H1 (cell line): ENCODE results near the gene SLX9. TPM values are rescaled to one million over a fixed set of nuclear protein-coding genes. Genes with fewer than 3 reads are reported as not detected.

Experiments
- CTCF ChIA-PET: fragments of 300-600 bp; sonication (Branson Sonifier 250); formaldehyde crosslinking; loops from one replicate; lab custom pipeline; 2021; ENCODE audit not compliant: partially characterized antibody; lab: Charles Lee
- POLR2A ChIA-PET: fragments of 300-600 bp; sonication (Branson Sonifier 250); formaldehyde crosslinking; loops from one replicate; lab custom pipeline; 2021; ENCODE audit warnings: inconsistent platforms; ENCODE audit not compliant: partially characterized antibody; lab: Charles Lee
- DNase-seq, 2 experiments: peaks; one replicate each; pipeline versions ENCODE4 v3.0.0 to v3.0.0-alpha.2; 2010 to 2022; ENCODE audit warnings: low spot score in 2 of 2, low read depth in 1 of 2, mixed read lengths in 1 of 2
- FAIRE-seq: peaks from 2 replicates; lab custom pipeline; 2011; peaks lifted over from hg19 to GRCh38; lab: Jason Lieb, UNC
- H2AFZ ChIP-seq: 2 replicates; pipeline ENCODE4 v1.8.1; 2012; ENCODE audit warnings: low read length, inconsistent platforms
- H2AK5ac ChIP-seq: 2 replicates; pipeline ENCODE4 v1.6.1; 2013; ENCODE audit warnings: low read depth, low read length
- H2BK120ac ChIP-seq: replicated peaks from 2 replicates; pipeline ENCODE3; 2013; ENCODE audit warnings: low read depth, low read length, inconsistent platforms
- H2BK12ac ChIP-seq: 2 replicates; pipeline ENCODE4 v1.6.1; 2013; ENCODE audit warnings: low read depth, low read length
- H2BK15ac ChIP-seq: 2 replicates; pipeline ENCODE4 v1.6.1; 2013; ENCODE audit warnings: low read length
- H2BK20ac ChIP-seq: 2 replicates; pipeline ENCODE4 v1.6.1; 2013; ENCODE audit warnings: low read length
- H2BK5ac ChIP-seq: 2 replicates; pipeline ENCODE4 v1.6.1; 2013; ENCODE audit warnings: low read depth, low read length
- H3K14ac ChIP-seq: 2 replicates; pipeline ENCODE4 v1.6.1; 2013; ENCODE audit warnings: inconsistent platforms; ENCODE audit not compliant: insufficient read length
- H3K18ac ChIP-seq: 2 replicates; pipeline ENCODE4 v1.6.1; 2013; ENCODE audit warnings: low read length; ENCODE audit errors: extremely low read depth
- H3K23ac ChIP-seq: 2 replicates; pipeline ENCODE4 v1.6.1; 2013; ENCODE audit warnings: inconsistent platforms; ENCODE audit not compliant: insufficient read length
- H3K23me2 ChIP-seq: 2 replicates; pipeline ENCODE4 v1.6.1; 2013; ENCODE audit warnings: low read depth, low read length
- H3K27ac ChIP-seq: 2 replicates; pipeline ENCODE4 v1.6.1; 2011; ENCODE audit warnings: low read depth, low read length, inconsistent platforms
- H3K27me3 ChIP-seq, 4 experiments: replicated peaks in 1 of 4; 1 replicate in 1 of 4; 2 replicates in 3 of 4; pipeline versions ENCODE4 v1.6.1 to v1.8.1; 2011 to 2013; ENCODE audit warnings: low read length in 3 of 4, mild to moderate bottlenecking in 3 of 4, inconsistent platforms in 2 of 4, mixed read lengths in 2 of 4, moderate library complexity in 1 of 4; ENCODE audit not compliant: control insufficient read depth in 3 of 4, insufficient read depth in 3 of 4; ENCODE audit errors: extremely low read depth in 1 of 4
- H3K36me3 ChIP-seq, 4 experiments: 2 replicates each; pipeline versions ENCODE4 v1.6.1 to v1.8.1; 2011 to 2013; ENCODE audit warnings: mild to moderate bottlenecking in 4 of 4, low read length in 3 of 4, moderate library complexity in 2 of 4, control low read depth in 1 of 4, inconsistent platforms in 1 of 4; ENCODE audit not compliant: insufficient read depth in 4 of 4, control insufficient read depth in 2 of 4
- H3K4ac ChIP-seq: replicated peaks from 2 replicates; pipeline ENCODE3; 2013; ENCODE audit warnings: low read length, low read depth, mixed read lengths, inconsistent platforms; ENCODE audit not compliant: insufficient read length
- H3K4me1 ChIP-seq, 4 experiments: replicated peaks in 1 of 4; 1 replicate in 1 of 4; 2 replicates in 3 of 4; pipeline versions ENCODE4 v1.6.1 to v1.8.1; 2011 to 2013; ENCODE audit warnings: low read length in 3 of 4, inconsistent platforms in 2 of 4, mixed read lengths in 1 of 4; ENCODE audit not compliant: insufficient read depth in 4 of 4, control insufficient read depth in 3 of 4
- H3K4me2 ChIP-seq, 2 experiments: 2 replicates each; pipeline versions ENCODE4 v1.6.1 to v1.8.1; 2011 to 2013; ENCODE audit warnings: low read depth in 2 of 2, low read length in 2 of 2, control low read depth in 1 of 2, inconsistent platforms in 1 of 2, mild to moderate bottlenecking in 1 of 2; ENCODE audit not compliant: insufficient read depth in 1 of 2
- H3K4me3 ChIP-seq, 4 experiments: fragments of 200-600, 300-600 bp in 1 of 4; sonication (generic), shearing (Covaris generic), sonication (Bioruptor Twin) in 1 of 4; 2 replicates each; pipeline versions ENCODE4 v1.5.1 to v1.8.1; 2011 to 2016; ENCODE audit warnings: low read length in 4 of 4, low read depth in 3 of 4, control low read depth in 2 of 4, inconsistent platforms in 2 of 4, mild to moderate bottlenecking in 2 of 4, mixed read lengths in 1 of 4, moderate library complexity in 1 of 4; ENCODE audit not compliant: insufficient read depth in 2 of 4; ENCODE audit errors: extremely low read depth in 1 of 4
- H3K56ac ChIP-seq: replicated peaks from 2 replicates; pipeline ENCODE3; 2013; ENCODE audit warnings: low read depth, mild to moderate bottlenecking, mixed read lengths, low read length, inconsistent platforms; ENCODE audit not compliant: insufficient read length
- H3K79me1 ChIP-seq: 2 replicates; pipeline ENCODE4 v1.6.1; 2013; ENCODE audit warnings: low read depth, low read length, control low read depth
- H3K79me2 ChIP-seq, 2 experiments: 2 replicates each; pipeline versions ENCODE4 v1.6.1 to v1.8.1; 2012 to 2013; ENCODE audit warnings: low read length in 2 of 2, mild to moderate bottlenecking in 2 of 2, inconsistent platforms in 1 of 2; ENCODE audit not compliant: insufficient read depth in 2 of 2, control insufficient read depth in 1 of 2
- H3K9ac ChIP-seq, 4 experiments: replicated peaks in 1 of 4; 1 replicate in 1 of 4; 2 replicates in 3 of 4; pipeline versions ENCODE4 v1.6.1 to v1.8.1; 2011 to 2013; ENCODE audit warnings: low read depth in 3 of 4, low read length in 3 of 4, control low read depth in 2 of 4, mild to moderate bottlenecking in 2 of 4, moderate library complexity in 2 of 4, inconsistent platforms in 1 of 4; ENCODE audit errors: extremely low read depth in 1 of 4
- H3K9me3 ChIP-seq, 2 experiments: 2 replicates each; pipeline versions ENCODE4 v1.6.1 to v1.8.1; 2012 to 2013; ENCODE audit warnings: mild to moderate bottlenecking in 2 of 2, moderate library complexity in 2 of 2, control low read depth in 1 of 2, inconsistent platforms in 1 of 2, low read depth in 1 of 2, low read length in 1 of 2, mixed read lengths in 1 of 2; ENCODE audit not compliant: insufficient read depth in 2 of 2
- H4K20me1 ChIP-seq, 2 experiments: replicated peaks in 1 of 2; 2 replicates each; pipeline versions ENCODE3 to v1.8.1; 2011 to 2013; ENCODE audit warnings: inconsistent platforms in 2 of 2, low read length in 2 of 2, mild to moderate bottlenecking in 1 of 2; ENCODE audit not compliant: insufficient read depth in 2 of 2, control insufficient read depth in 1 of 2
- H4K5ac ChIP-seq: 2 replicates; pipeline ENCODE4 v1.6.1; 2013; ENCODE audit warnings: low read length, low read depth, mixed read lengths, inconsistent platforms; ENCODE audit not compliant: insufficient read length
- H4K8ac ChIP-seq: 2 replicates; pipeline ENCODE4 v1.8.0; 2013; ENCODE audit warnings: mild to moderate bottlenecking, moderate library complexity, low read length, inconsistent platforms; ENCODE audit not compliant: insufficient read depth; ENCODE audit errors: extremely low read depth
- H4K91ac ChIP-seq: replicated peaks from 2 replicates; pipeline ENCODE3; 2013; ENCODE audit warnings: low read length, mixed read lengths, inconsistent platforms; ENCODE audit not compliant: insufficient read length
- BCL11A ChIP-seq, 2 experiments: IDR thresholded peaks; one replicate each; pipeline ENCODE4 v1.6.1; 2011; ENCODE audit warnings: low read depth in 2 of 2, low read length in 2 of 2, mild to moderate bottlenecking in 2 of 2
- HDAC6 ChIP-seq: IDR thresholded peaks from one replicate; pipeline ENCODE4 v1.7.1; 2012; ENCODE audit warnings: low read depth, mild to moderate bottlenecking, inconsistent platforms, low read length, moderate library complexity
- KDM1A ChIP-seq: fragments of 200-600, 300-600 bp; sonication (generic); IDR thresholded peaks from 2 replicates; pipeline ENCODE4 v1.7.1; 2016; ENCODE audit warnings: mild to moderate bottlenecking, low read length, borderline replicate concordance
- SIRT6 ChIP-seq: IDR thresholded peaks from one replicate; pipeline ENCODE4 v1.7.1; 2012; ENCODE audit warnings: low read length, inconsistent platforms
- SIX5 ChIP-seq: IDR thresholded peaks from 2 replicates; pipeline ENCODE4 v1.6.1; 2011; ENCODE audit warnings: mild to moderate bottlenecking, low read depth, low read length
- SP1 ChIP-seq: IDR thresholded peaks from 2 replicates; pipeline ENCODE4 v1.6.1; 2011; ENCODE audit warnings: low read depth, low read length
- WGBS, 2 experiments: shearing (Covaris generic) in 1 of 2; methylation state at CpG; one replicate each; pipeline versions ENCODE4 v1.1.6 to v1.1.7; 2013 to 2015; ENCODE audit warnings: low lambda C conversion rate in 2 of 2, mixed read lengths in 2 of 2, inconsistent platforms in 1 of 2, low coverage in 1 of 2, missing lambda C conversion rate in 1 of 2; ENCODE audit not compliant: insufficient replicate concordance in 2 of 2, insufficient coverage in 1 of 2, insufficient read length in 1 of 2; ENCODE audit errors: extremely low coverage in 1 of 2, missing lambda C conversion rate in 1 of 2; 5-methylcytosine and 5-hydroxymethylcytosine counted together
- polyA plus RNA-seq, 7 experiments: library from polyadenylated mRNA; depleted of rRNA in 3 of 7; stranded (reverse) in 5 of 7; unstranded in 2 of 7; fragments of >200 nt in 5 of 7; fragments of 200-250 nt in 2 of 7; gene quantifications; 1 replicate in 5 of 7; 2 replicates in 1 of 7; 4 replicates in 1 of 7; pipeline versions ENCODE4 v1.2.1 to v1.2.3, GENCODE V29; 2011 to 2013; ENCODE audit warnings: missing spikeins in 2 of 7, mixed read lengths in 2 of 7
- total RNA-seq: library from RNA; stranded (reverse); fragmentation: NEBNext Ultra II Directional; extraction: Animal tissue kit (Norgen Biotek cat#: 25700); gene quantifications from 2 replicates; pipeline ENCODE4 v1.2.1, GENCODE V29; 2021
- TF ChIP-seq, protein P1 (sequence below): IDR thresholded peaks from 2 replicates; pipeline ENCODE4 v1.6.1; 2011; ENCODE audit warnings: low read length, improper control_type of control experiment
- TF ChIP-seq, protein P2 (sequence below): IDR thresholded peaks from 2 replicates; pipeline ENCODE4 v1.6.1; 2012; ENCODE audit warnings: low read length, inconsistent platforms

SLX9 gene
- total and polyA plus RNA-seq, 2 of the 8 experiments (the other 6 are each of a cell fraction or from before 2014, with no cell fraction given): 17.7 to 57.3 TPM

DNA sequence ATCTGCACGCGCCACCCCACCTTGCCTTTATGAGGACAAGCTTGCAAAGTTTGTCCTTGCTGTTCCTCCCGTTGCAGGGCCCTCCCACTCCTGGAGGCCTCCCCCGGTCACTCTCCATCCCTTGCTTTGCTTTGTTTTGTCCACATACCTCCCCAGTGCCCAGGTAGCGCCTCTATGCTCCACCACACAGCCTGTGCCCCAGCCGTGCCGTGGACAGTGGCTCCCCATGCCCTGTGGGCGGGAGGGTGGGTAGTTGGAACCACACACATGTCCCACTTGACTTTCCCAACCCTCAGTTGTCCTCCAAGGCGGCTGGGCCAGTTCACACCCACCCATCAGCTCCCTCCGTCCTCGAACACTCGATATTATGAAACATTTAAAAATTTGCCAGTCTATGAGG lies 24.6 kb downstream of the SLX9 start:
- FAIRE-seq: no peak
- Histone ChIP-seq H3K23ac (no peak overlapping the region), H3K23me2 (no peaks in the 10 kb centered on the region), H4K5ac (no peak overlapping the region), H4K91ac (no peak overlapping the region), H2BK120ac (no peak overlapping the region), H3K4me2 (no peak overlapping the region), H2AFZ (no peak overlapping the region), H3K4me1 (no peaks in the 10 kb centered on the region; a peak in 1 of 7 replicates), H4K8ac (no peak overlapping the region), H3K27ac (no peak overlapping the region), H2BK5ac (no peak overlapping the region), H3K14ac (no peak overlapping the region), H3K18ac (no peak overlapping the region), H3K4me3 (no peak overlapping the region), H2BK12ac (no peak overlapping the region), H3K56ac (no peak overlapping the region), H3K36me3 (peaks cover 12 to 31% (median 24%) of the 10 kb centered on the region in 4 experiments), H3K79me2 (peaks cover 0 to 33% of the 10 kb centered on the region in 2 experiments; a peak in 2 of 4 replicates), H3K79me1 (peaks cover 7% of the 10 kb centered on the region), H2AK5ac (no peak overlapping the region), H3K9ac (no peak overlapping the region), H3K4ac (no peak overlapping the region), H4K20me1 (peaks cover 9 to 18% of the 10 kb centered on the region in 2 experiments), H2BK15ac (no peak overlapping the region), H2BK20ac (no peak overlapping the region), H3K9me3 (no peaks in the 10 kb centered on the region), H3K27me3 (no peaks in the 10 kb centered on the region)
- ChIA-PET POLR2A (no interaction called here), CTCF (interaction anchor here (0.8 to 3.6 kb wide), 5 partner anchors 8 to 177 kb away, joined by 3 to 16 read pairs (median 4); no protein-coding TSS in a partner anchor)
- no peak for TF ChIP-seq BCL11A (IDR thresholded peaks at IDR 0.05; ENCODE audit: low read depth in 2 of 2, low read length in 2 of 2)
- TF ChIP-seq, protein P1, sequence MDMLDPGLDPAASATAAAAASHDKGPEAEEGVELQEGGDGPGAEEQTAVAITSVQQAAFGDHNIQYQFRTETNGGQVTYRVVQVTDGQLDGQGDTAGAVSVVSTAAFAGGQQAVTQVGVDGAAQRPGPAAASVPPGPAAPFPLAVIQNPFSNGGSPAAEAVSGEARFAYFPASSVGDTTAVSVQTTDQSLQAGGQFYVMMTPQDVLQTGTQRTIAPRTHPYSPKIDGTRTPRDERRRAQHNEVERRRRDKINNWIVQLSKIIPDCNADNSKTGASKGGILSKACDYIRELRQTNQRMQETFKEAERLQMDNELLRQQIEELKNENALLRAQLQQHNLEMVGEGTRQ: no peak
- TF ChIP-seq SIX5: no peak
- TF ChIP-seq KDM1A: no peak
- TF ChIP-seq HDAC6: no peak
- no peak for TF ChIP-seq SP1
- TF ChIP-seq, protein P2, sequence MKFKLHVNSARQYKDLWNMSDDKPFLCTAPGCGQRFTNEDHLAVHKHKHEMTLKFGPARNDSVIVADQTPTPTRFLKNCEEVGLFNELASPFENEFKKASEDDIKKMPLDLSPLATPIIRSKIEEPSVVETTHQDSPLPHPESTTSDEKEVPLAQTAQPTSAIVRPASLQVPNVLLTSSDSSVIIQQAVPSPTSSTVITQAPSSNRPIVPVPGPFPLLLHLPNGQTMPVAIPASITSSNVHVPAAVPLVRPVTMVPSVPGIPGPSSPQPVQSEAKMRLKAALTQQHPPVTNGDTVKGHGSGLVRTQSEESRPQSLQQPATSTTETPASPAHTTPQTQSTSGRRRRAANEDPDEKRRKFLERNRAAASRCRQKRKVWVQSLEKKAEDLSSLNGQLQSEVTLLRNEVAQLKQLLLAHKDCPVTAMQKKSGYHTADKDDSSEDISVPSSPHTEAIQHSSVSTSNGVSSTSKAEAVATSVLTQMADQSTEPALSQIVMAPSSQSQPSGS: no peak
- no peak for TF ChIP-seq SIRT6
- WGBS, 2 experiments: 90% methylated on average over 12 of the region's 12 CpGs; no CpG with 5 or more reads in 1 of the 2 experiments
- DNase-seq: no peak
